NOMO-1 treated with dmso at 0.1 percent for 144 hours (cell line): Measurements from ENCODE around the gene YIPF7.

Source experiments
- DNase-seq: peaks from one replicate; lab custom pipeline; 2025; ENCODE audit not compliant: unreplicated experiment; lab: John Stamatoyannopoulos, UW

YIPF7 gene

GRCh38 chr4:44651425-44651824, at the start of gene YIPF7:
Gene YIPF7 (minus strand): TSS chr4:44651625. CDS start chr4:44650100, 1,525 bp downstream.
- DNase-seq = no peak

- DNase-seq = no peak
These were observed 49.6 kb upstream of the YIPF7 start for GRCh38 chr4:44701037-44701436.

GRCh38 chr4:44700427-44700826, 49.0 kb upstream of the YIPF7 start:
- DNase-seq = no peak

DNA sequence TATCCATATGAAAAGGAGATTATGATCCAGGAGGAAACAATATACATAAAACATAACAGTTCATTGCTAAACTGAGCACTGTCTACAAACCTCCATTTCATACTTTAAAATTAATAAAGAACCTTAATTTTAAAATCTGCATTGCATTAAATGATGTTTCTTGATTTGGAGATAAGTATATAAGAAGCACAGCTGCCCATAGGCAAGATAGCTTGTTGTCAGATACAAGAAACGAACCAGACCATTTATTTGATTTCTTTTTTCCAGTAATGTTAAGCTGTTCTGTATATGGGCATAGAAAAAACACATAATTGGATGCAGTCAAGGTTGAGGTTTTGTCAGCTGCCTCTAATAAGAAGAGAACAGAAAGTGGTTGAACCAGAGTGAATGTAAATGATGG, 33.2 kb upstream of the YIPF7 start:
- no peak for DNase-seq

GRCh38 chr4:44679060-44679459, 27.6 kb upstream of the YIPF7 start:
- DNase-seq = no peak

DNA sequence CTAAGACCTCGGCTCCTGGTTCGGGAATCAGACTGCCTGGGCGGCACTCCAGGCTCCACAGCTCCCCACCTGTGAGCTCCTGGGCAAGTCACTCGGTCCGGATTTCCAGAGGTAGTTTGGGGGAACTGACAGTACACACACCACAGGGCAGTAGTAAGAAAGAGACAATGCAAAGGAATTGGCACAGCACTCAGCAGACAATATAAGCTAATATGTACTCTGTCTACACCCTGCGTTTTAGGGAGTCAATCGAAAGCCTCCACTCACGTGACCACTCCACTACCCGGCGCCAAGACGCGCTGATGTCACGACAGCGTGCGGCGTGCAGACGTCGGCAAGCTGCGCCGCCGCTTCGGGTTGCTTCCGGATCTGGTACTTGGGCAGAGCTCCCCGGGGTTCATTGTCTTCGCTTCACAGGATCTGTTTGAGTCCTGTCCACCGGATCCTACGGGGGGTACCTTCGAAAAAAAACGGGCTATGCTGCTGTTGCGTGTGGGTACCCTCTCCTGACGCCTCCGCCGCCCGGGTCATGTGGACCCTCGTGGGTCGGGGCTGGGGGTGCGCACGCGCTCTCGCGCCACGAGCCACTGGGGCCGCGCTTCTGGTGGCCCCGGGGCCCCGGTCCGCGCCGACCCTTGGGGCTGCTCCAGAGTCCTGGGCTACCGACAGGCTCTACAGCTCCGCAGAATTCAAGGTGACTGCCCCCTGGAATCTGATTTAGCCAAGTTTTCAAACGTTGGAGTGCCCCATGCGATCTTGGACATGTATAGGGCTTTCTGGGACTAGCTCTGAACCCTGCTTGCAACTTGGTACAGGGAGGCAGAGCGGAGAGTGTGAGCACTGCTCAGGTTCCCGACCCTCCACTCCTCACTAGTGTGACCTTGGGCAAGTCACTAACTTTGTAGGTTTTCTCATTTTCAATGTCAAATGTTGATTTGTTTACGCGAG, 26.9 kb upstream of the YIPF7 start, which contains the start of gene GUF1:
TSS of gene GUF1 (plus strand) at position 327 of the 948 bp plus-strand sequence. CDS start at position 530, 203 bp downstream.
- peak; percentile 77 for DNase-seq

DNA sequence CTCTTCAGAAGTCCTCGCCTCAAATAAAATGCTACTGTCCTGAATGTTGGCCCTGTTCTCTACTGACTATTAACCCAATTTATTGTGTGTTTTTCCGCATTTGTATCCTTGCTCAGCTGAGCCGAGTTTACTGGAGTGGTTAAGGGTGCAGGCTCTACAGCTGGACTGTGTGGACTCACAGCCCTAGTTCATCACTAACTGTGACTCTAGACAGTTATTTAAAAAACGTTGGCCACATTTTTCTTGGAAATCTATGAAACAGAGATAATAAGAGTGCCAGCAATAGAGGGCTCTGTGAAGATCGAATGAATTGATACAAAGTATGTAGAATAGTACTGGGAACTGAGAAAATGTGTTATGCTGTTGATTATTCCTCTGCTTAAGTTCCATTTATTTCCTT, 23.9 kb upstream of the YIPF7 start:
- no peak for DNase-seq

- DNase-seq = no peak
These were observed 23.0 kb upstream of the YIPF7 start for GRCh38 chr4:44674471-44674870.

GRCh38 chr4:44671636-44672035, 20.2 kb upstream of the YIPF7 start:
- DNase-seq = no peak

DNA sequence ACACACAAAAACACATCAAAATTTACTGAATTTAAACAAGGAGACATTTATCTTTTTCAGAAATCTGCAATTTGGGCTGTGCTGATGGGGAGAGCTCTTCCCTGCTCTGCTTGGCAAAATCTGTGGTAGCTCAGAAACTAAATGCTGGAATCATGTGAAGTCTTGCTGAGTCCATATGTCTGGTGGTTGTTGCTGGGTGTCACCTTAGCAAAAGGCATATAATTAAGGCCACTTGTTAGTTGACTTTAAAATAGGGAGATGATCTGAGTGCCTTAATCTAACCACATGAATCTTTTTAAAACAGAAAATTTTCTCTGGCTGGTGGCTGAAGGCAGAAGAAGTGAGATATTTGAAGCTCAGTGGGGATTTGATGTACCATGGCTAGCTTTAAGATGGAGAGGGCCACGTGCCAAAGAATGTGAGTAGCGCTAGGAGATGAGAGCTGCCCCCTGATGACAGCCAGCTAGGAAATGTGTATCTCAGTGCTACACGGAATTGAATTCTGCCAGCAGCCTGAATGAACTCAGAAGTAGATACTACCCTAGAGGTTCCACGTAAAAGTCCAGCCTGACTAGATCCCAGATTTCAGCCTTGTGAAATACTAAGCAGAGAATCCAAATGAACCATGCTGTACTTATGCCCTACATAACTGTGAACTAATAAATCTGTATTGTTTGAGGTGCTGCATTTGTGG, 19.2 kb upstream of the YIPF7 start:
- DNase-seq = no peak

- no peak for DNase-seq
These were observed 17.1 kb upstream of the YIPF7 start for GRCh38 chr4:44668526-44668925.

- DNase-seq = no peak
These were observed 12.3 kb upstream of the YIPF7 start for GRCh38 chr4:44663539-44664263.

DNA sequence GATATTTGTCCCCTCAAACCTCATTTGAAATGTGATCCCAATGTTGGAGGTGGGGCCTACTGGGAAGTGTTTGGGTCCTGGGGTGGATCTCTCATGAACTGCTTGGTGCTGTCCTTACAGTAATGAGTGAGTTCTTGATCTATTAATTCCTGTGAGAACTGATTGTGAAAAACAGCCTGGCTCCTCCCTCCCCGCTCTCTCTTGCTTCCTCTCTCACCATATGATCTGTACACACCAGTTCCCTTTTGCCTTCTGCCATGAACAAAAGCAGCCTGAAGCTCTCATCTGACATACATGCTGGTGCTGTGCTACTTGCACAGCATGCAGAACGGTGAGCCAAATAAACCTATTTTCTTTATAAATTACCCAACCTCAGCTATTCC, 11.2 kb upstream of the YIPF7 start:
- DNase-seq = peak; percentile 6

DNA sequence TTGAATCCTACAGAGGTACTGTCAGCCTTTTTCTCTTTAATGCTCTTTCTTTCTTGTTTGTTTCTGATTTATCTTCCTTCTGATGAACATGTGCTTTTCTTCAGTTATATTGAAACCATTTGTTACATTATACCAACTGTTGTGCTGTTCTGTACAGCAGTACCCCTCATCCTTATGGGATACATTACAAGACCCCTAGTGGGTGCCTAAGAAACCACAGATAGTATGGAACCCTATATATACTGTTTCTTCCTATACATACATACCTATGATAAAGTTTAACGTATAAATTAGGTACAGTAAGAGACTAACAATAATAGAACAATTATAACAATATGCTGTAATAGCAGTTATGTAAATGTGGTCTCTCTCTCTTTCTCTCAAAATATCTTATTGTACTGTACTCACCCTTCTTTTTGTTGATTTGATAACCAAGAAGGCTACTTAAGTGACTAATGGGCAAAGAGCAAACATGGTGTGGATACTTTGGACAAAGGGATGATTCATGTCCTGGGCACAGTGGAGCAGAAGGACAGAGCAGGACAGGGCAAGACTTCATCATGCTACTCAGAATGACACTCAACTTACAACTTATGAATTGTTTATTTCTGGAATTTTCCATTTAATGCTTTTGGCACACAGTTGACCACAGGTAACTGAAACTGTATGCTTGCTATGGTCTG, 10.7 kb upstream of the YIPF7 start:
- no peak for DNase-seq

- no peak for DNase-seq
These were observed 9.0 kb upstream of the YIPF7 start for GRCh38 chr4:44660396-44660795.

GRCh38 chr4:44652002-44652401, 577 bp upstream of the YIPF7 start:
- no peak for DNase-seq

GRCh38 chr4:44646151-44646550, 5.3 kb downstream of the YIPF7 start:
- no peak for DNase-seq

DNA sequence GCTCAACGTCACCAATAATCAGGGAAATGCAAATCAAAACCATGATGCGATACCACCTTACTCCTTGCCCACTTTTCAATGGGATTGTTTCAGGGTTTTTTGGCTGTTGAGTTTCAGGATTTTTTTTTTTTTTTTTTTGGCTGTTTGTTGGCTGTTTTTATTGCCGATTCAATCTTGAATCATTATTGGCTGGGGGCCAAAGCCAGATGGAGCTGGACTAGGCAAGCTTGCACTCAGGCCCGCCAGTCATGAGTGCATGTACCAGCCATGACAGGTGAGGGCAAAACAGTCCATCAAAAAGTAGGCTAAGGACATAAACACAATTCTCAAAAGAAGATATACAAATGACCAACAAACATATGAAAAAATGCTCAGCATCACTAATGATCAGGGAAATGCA, 13.3 kb downstream of the YIPF7 start:
- DNase-seq = no peak

- DNase-seq = no peak
These were observed 18.7 kb downstream of the YIPF7 start for GRCh38 chr4:44632733-44633132.

- DNase-seq = no peak
These were observed 19.3 kb downstream of the YIPF7 start for GRCh38 chr4:44632089-44632488.
